SK-N-SH (cell line): Measurements from ENCODE around the gene RFX4. TPM values are rescaled to one million over a fixed set of nuclear protein-coding genes. Genes with fewer than 3 reads are reported as not detected.

Source experiments
- CTCF ChIA-PET: fragments of 300-600, 350-600 bp; formaldehyde crosslinking; extraction: SDS; loops from one replicate; lab custom pipeline; 2021; lab: Yijun Ruan, JAX
- POLR2A ChIA-PET: fragments of 350-600 bp; sonication (Branson Sonifier 250); formaldehyde crosslinking; extraction: SDS; loops from one replicate; lab custom pipeline; 2020; ENCODE audit warnings: antibody characterized with exemption, inconsistent platforms; lab: Yijun Ruan, JAX
- DNase-seq: peaks from one replicate; pipeline ENCODE4 v3.0.0; 2012
- H2AFZ ChIP-seq: fragments of 200-600 bp; sonication (generic); 2 replicates; pipeline ENCODE4 v1.8.1; 2016; ENCODE audit warnings: antibody characterized with exemption, mild to moderate bottlenecking, low read depth
- H3F3A ChIP-seq: fragments of 200-600 bp; sonication (generic); replicated peaks from 2 replicates; pipeline ENCODE3; 2016; ENCODE audit warnings: antibody characterized with exemption, mild to moderate bottlenecking; ENCODE audit not compliant: insufficient read depth
- H3K27ac ChIP-seq, 2 experiments: fragments of 200-500 bp in 1 of 2; fragments of 200-600 bp in 1 of 2; sonication (Bioruptor generic) in 1 of 2; sonication (generic), shearing (Covaris generic) in 1 of 2; 2 replicates each; pipeline versions ENCODE4 v1.5.1 to v1.6.1; 2014 to 2016; ENCODE audit warnings: low read depth in 2 of 2, inconsistent platforms in 1 of 2, low read length in 1 of 2, mild to moderate bottlenecking in 1 of 2, mixed read lengths in 1 of 2
- H3K27me3 ChIP-seq: fragments of 200-600 bp; sonication (generic), shearing (Covaris generic); 2 replicates; pipeline ENCODE4 v1.6.1; 2016; ENCODE audit warnings: mixed run types; ENCODE audit not compliant: insufficient read depth
- H3K36me3 ChIP-seq, 2 experiments: fragments of 200-500 bp in 1 of 2; fragments of 200-600 bp in 1 of 2; sonication (Bioruptor generic) in 1 of 2; sonication (generic) in 1 of 2; replicated peaks in 1 of 2; 2 replicates each; pipeline versions ENCODE3 to v1.5.1; 2014 to 2016; ENCODE audit warnings: low read length in 1 of 2, mild to moderate bottlenecking in 1 of 2; ENCODE audit not compliant: insufficient read depth in 2 of 2, control insufficient read depth in 1 of 2
- H3K4me1 ChIP-seq, 2 experiments: fragments of 200-500 bp in 1 of 2; fragments of 200-600 bp in 1 of 2; sonication (Bioruptor generic) in 1 of 2; sonication (generic), shearing (Covaris generic) in 1 of 2; 2 replicates each; pipeline versions ENCODE4 v1.5.1 to v1.6.1; 2014 to 2016; ENCODE audit warnings: low read depth in 1 of 2, low read length in 1 of 2, mixed run types in 1 of 2; ENCODE audit not compliant: insufficient read depth in 2 of 2, control insufficient read depth in 1 of 2
- H3K4me2 ChIP-seq: fragments of 200-600 bp; sonication (generic), shearing (Covaris generic); 2 replicates; pipeline ENCODE4 v1.6.1; 2017; ENCODE audit warnings: mixed run types
- H3K4me3 ChIP-seq, 2 experiments: fragments of 200-500 bp in 1 of 2; fragments of 200-600 bp in 1 of 2; sonication (Bioruptor generic) in 1 of 2; sonication (generic), shearing (Covaris generic) in 1 of 2; 2 replicates each; pipeline versions ENCODE4 v1.5.1 to v1.8.1; 2014 to 2016; ENCODE audit warnings: low read depth in 2 of 2, inconsistent platforms in 1 of 2, low read length in 1 of 2, mild to moderate bottlenecking in 1 of 2, mixed read lengths in 1 of 2, moderate library complexity in 1 of 2
- H3K79me2 ChIP-seq: fragments of 200-600 bp; sonication (generic); 2 replicates; pipeline ENCODE4 v1.8.1; 2017; ENCODE audit warnings: mild to moderate bottlenecking; ENCODE audit not compliant: insufficient read depth
- H3K9ac ChIP-seq: fragments of 200-600 bp; sonication (generic); 2 replicates; pipeline ENCODE4 v1.6.1; 2017; ENCODE audit warnings: mixed run types
- H3K9me2 ChIP-seq: fragments of 200-600 bp; sonication (generic); 2 replicates; pipeline ENCODE4 v1.6.1; 2017; ENCODE audit warnings: mixed run types
- H3K9me3 ChIP-seq: fragments of 200-600 bp; sonication (generic); 2 replicates; pipeline ENCODE4 v1.6.1; 2017; ENCODE audit warnings: mixed run types, mild to moderate bottlenecking, moderate library complexity
- H4K20me1 ChIP-seq: fragments of 200-600 bp; sonication (generic); 2 replicates; pipeline ENCODE4 v1.6.1; 2017; ENCODE audit warnings: mild to moderate bottlenecking, mixed run types; ENCODE audit not compliant: insufficient read depth
- CHD2 ChIP-seq: fragments of 150-350 bp; IDR thresholded peaks from 2 replicates; pipeline ENCODE4 v1.6.1; 2018; ENCODE audit warnings: low read length; ENCODE audit not compliant: partially characterized antibody
- EP300 ChIP-seq, 2 experiments: IDR thresholded peaks; 2 replicates each; pipeline versions ENCODE4 v1.4.0 to v1.6.1; 2012; ENCODE audit warnings: borderline replicate concordance in 1 of 2, low read depth in 1 of 2, low read length in 1 of 2
- EZH2phosphoT487 ChIP-seq: fragments of 200-600 bp; sonication (generic); IDR thresholded peaks from 2 replicates; pipeline ENCODE4 v1.6.1; 2017; ENCODE audit warnings: low read depth, mixed run types, mild to moderate bottlenecking, antibody characterized with exemption, moderate library complexity, borderline replicate concordance
- FOXM1 ChIP-seq: IDR thresholded peaks from 2 replicates; pipeline ENCODE4 v1.4.0; 2012; ENCODE audit warnings: low read depth, mild to moderate bottlenecking
- JUND ChIP-seq: IDR thresholded peaks from 2 replicates; pipeline ENCODE4 v1.4.0; 2012
- MEF2A ChIP-seq: IDR thresholded peaks from 2 replicates; pipeline ENCODE4 v1.4.0; 2012; ENCODE audit warnings: low read depth, borderline replicate concordance
- MXI1 ChIP-seq: IDR thresholded peaks from 2 replicates; pipeline ENCODE4 v1.6.1; 2012; ENCODE audit warnings: mild to moderate bottlenecking, low read depth, low read length, improper control_type of control experiment
- NRF1 ChIP-seq: IDR thresholded peaks from 2 replicates; pipeline ENCODE4 v1.6.1; 2012; ENCODE audit warnings: low read depth, mild to moderate bottlenecking, low read length
- PBX3 ChIP-seq: IDR thresholded peaks from 2 replicates; pipeline ENCODE4; 2012
- RAD21 ChIP-seq: IDR thresholded peaks from 2 replicates; pipeline ENCODE4 v1.6.1; 2012; ENCODE audit warnings: mild to moderate bottlenecking, low read length
- RXRA ChIP-seq: IDR thresholded peaks from 2 replicates; pipeline ENCODE4 v1.4.0; 2012; ENCODE audit warnings: low read depth, mild to moderate bottlenecking, borderline replicate concordance
- SIN3A ChIP-seq: IDR thresholded peaks from 2 replicates; pipeline ENCODE4 v1.6.1; 2012; ENCODE audit warnings: low read depth, mild to moderate bottlenecking, low read length, moderate library complexity, borderline replicate concordance
- SMC3 ChIP-seq: IDR thresholded peaks from 2 replicates; pipeline ENCODE4 v1.6.1; 2012; ENCODE audit warnings: low read depth, low read length, improper control_type of control experiment
- TCF12 ChIP-seq: IDR thresholded peaks from 2 replicates; pipeline ENCODE4 v1.4.0; 2012
- WGBS: methylation state at CpG from one replicate; pipeline ENCODE4 v1.1.6; 2017; ENCODE audit warnings: low lambda C conversion rate; 5-methylcytosine and 5-hydroxymethylcytosine counted together
- polyA plus RNA-seq, 3 experiments: library from polyadenylated mRNA; depleted of rRNA; stranded (reverse); fragments of >200 nt; gene quantifications; 2 replicates each; pipeline ENCODE4 v1.2.3, GENCODE V29; 2012
- TF ChIP-seq, protein P1 (sequence below): IDR thresholded peaks from 2 replicates; pipeline ENCODE4 v1.4.0; 2012; ENCODE audit warnings: low read depth
- TF ChIP-seq, protein P2 (sequence below): fragments of 200-600 bp; sonication (generic); IDR thresholded peaks from 2 replicates; pipeline ENCODE4 v1.6.1; 2017; ENCODE audit warnings: antibody characterized with exemption, mild to moderate bottlenecking, moderate library complexity

Gene RFX4
- polyA plus RNA-seq, 1 of the 3 experiments (the other 2 are of a cell fraction): not detected

DNA sequence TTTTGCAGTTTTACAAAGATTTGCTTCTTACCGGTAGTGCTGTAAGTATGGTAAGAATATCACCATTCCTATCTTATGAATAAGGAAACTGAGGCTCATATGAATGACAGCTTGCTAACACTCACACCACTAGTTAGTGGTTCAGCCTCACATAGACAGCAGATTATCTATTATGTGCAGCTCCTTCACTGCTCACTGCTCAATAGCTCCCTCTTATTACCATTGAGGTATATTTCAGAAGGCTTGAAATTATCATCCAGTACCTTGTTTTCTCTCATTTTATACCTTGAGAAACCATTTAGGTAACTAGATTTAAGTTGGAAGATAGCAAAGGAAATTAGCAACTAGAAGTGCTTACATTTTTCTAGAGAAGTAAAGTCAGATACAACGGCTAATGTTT lies 207.2 kb downstream of the RFX4 start:
- Histone ChIP-seq H3K4me2 (no peak overlapping the region), H4K20me1 (no peaks in the 10 kb centered on the region), H3K9me3 (no peaks in the 10 kb centered on the region), H3F3A (no peaks in the 10 kb centered on the region), H3K4me1 (no peaks in the 10 kb centered on the region), H2AFZ (no peak overlapping the region), H3K36me3 (peaks cover 42% of the 10 kb centered on the region in 2 experiments), H3K27ac (no peak overlapping the region), H3K4me3 (no peak overlapping the region), H3K9me2 (no peaks in the 10 kb centered on the region), H3K27me3 (no peaks in the 10 kb centered on the region), H3K79me2 (no peaks in the 10 kb centered on the region), H3K9ac (no peak overlapping the region)
- POLR2A ChIA-PET: no interaction called here
- DNase-seq: no peak
- WGBS: 90% methylated on average over 2 of the region's 2 CpGs
- CTCF ChIA-PET: interaction anchor here (1.0 kb wide), 1 partner anchor 8 kb away, joined by 3 read pairs; no protein-coding TSS in a partner anchor
- TF ChIP-seq PBX3 (no peak), MXI1 (no peak), EP300 (IDR thresholded peaks at IDR 0.05; ENCODE audit: borderline replicate concordance in 1 of 2, low read depth in 1 of 2, low read length in 1 of 2) (no peak), MEF2A (no peak), JUND (no peak), EZH2phosphoT487 (no peak), NRF1 (no peak), SMC3 (no peak)

- H3K79me2 ChIP-seq: no peaks in the 10 kb centered on the region
- ChIA-PET POLR2A (no interaction called here), CTCF (interaction anchor here (0.6 to 1.2 kb wide), 2 partner anchors 56 to 127 kb away, joined by 3 to 4 read pairs; no protein-coding TSS in a partner anchor)
- no peaks in the 10 kb centered on the region for H4K20me1 ChIP-seq
- H3K36me3 ChIP-seq: peaks cover 32 to 43% of the 10 kb centered on the region in 2 experiments
- H3F3A ChIP-seq: no peaks in the 10 kb centered on the region
- H3K27ac ChIP-seq: no peak overlapping the region
- TF ChIP-seq, protein P1, sequence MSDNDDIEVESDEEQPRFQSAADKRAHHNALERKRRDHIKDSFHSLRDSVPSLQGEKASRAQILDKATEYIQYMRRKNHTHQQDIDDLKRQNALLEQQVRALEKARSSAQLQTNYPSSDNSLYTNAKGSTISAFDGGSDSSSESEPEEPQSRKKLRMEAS: no peak
- TF ChIP-seq CHD2 (no peak), RAD21 (no peak), SIN3A (no peak)
- H3K4me3 ChIP-seq: no peak overlapping the region
- H3K9ac ChIP-seq: no peak overlapping the region
- no peaks in the 10 kb centered on the region for H3K9me3 ChIP-seq
- no peaks in the 10 kb centered on the region for H3K4me1 ChIP-seq
- no peaks in the 10 kb centered on the region for H3K27me3 ChIP-seq
- no peak overlapping the region for H3K4me2 ChIP-seq
- no peak for DNase-seq
- H3K9me2 ChIP-seq: no peaks in the 10 kb centered on the region
- no peak overlapping the region for H2AFZ ChIP-seq
Measured at GRCh38 chr12:106791531-106791930, 208.7 kb downstream of the RFX4 start.

DNA sequence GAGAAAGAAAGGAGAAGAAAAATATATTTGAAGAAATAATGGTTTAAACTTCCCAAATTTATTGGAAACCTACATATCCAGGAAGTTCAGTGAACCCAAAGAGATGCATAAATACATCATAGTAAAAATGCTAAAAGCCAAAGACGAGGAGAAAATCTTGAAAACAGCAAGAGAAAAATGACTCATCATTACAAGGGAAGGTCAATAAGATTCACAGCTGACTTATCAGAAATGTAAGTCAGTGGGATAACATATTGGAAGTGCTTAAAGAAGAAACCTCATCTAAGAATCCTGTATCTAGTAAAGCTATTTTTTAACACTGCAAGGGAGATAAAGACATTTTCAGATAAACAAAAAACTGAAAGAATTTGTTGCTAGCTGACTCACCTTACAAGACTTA lies 211.6 kb downstream of the RFX4 start:
- no peaks in the 10 kb centered on the region for H3K9me3 ChIP-seq
- H3K4me1 ChIP-seq: no peaks in the 10 kb centered on the region
- H3K4me3 ChIP-seq: no peak overlapping the region
- peaks cover 29 to 30% of the 10 kb centered on the region in 2 experiments for H3K36me3 ChIP-seq
- POLR2A ChIA-PET: no interaction called here
- H2AFZ ChIP-seq: no peak overlapping the region
- H3K79me2 ChIP-seq: no peaks in the 10 kb centered on the region
- 79% methylated on average over 1 of the region's 1 CpG for WGBS
- H3K9me2 ChIP-seq: no peaks in the 10 kb centered on the region
- no peak for TF ChIP-seq RXRA
- no peak for TF ChIP-seq RAD21
- TF ChIP-seq PBX3: no peak
- no peak for TF ChIP-seq TCF12
- TF ChIP-seq, protein P2, sequence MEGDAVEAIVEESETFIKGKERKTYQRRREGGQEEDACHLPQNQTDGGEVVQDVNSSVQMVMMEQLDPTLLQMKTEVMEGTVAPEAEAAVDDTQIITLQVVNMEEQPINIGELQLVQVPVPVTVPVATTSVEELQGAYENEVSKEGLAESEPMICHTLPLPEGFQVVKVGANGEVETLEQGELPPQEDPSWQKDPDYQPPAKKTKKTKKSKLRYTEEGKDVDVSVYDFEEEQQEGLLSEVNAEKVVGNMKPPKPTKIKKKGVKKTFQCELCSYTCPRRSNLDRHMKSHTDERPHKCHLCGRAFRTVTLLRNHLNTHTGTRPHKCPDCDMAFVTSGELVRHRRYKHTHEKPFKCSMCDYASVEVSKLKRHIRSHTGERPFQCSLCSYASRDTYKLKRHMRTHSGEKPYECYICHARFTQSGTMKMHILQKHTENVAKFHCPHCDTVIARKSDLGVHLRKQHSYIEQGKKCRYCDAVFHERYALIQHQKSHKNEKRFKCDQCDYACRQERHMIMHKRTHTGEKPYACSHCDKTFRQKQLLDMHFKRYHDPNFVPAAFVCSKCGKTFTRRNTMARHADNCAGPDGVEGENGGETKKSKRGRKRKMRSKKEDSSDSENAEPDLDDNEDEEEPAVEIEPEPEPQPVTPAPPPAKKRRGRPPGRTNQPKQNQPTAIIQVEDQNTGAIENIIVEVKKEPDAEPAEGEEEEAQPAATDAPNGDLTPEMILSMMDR: no peak
- no peak for TF ChIP-seq FOXM1
- TF ChIP-seq, all 33 proteins: peak for 0
- Histone ChIP-seq H3K27me3 (no peaks in the 10 kb centered on the region), H4K20me1 (no peaks in the 10 kb centered on the region), H3F3A (peaks cover 3% of the 10 kb centered on the region), H3K9ac (no peak overlapping the region), H3K27ac (no peak overlapping the region), H3K4me2 (no peak overlapping the region)
- CTCF ChIA-PET: no interaction called here
- DNase-seq: no peak
